ENCODE data around the gene GPC5.
"Not testable (repeated sequence)": the region's sequence is repeated elsewhere in the genome, so short reads cannot be mapped to it uniquely, and the experiment has no call there.

The GPC5 gene

DNA sequence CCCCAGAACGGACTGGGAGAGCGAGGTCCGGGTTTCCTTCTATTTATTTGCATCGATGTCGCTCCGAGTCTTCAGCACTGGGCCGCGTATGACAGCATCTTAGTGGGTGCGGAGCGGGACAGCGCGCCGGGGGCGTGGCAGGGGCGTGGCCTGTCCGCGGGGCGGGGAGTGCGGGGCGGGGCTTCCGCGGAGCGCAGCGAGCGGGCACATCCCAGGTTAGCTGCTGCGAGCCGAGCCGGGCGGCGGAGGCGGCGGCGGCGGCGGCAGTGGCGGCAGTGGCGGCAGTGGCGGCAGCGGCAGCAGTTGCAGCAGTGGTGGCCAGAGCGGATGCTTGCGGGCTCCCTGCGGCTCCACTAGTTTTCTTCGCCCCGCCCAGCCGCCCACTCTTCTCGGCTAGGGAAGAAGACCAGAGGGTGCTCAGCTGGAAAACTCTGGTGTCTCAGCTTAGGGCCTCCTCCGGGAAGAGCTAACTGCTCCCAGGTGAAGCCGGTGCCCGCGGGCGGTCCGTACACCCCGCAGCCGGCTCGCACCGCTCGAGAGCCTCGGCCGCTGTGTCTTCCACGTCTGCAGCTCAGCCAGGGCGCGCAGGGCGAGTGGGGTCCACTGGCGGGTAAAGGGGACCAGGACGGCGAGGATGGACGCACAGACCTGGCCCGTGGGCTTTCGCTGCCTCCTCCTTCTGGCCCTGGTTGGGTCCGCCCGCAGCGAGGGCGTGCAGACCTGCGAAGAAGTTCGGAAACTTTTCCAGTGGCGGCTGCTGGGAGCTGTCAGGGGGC, at the start of gene GPC5:
Gene GPC5, plus strand, starts transcription at position 209 of the 776 bp plus-strand sequence.
- peak; percentile 82 for DNase-seq

DNA sequence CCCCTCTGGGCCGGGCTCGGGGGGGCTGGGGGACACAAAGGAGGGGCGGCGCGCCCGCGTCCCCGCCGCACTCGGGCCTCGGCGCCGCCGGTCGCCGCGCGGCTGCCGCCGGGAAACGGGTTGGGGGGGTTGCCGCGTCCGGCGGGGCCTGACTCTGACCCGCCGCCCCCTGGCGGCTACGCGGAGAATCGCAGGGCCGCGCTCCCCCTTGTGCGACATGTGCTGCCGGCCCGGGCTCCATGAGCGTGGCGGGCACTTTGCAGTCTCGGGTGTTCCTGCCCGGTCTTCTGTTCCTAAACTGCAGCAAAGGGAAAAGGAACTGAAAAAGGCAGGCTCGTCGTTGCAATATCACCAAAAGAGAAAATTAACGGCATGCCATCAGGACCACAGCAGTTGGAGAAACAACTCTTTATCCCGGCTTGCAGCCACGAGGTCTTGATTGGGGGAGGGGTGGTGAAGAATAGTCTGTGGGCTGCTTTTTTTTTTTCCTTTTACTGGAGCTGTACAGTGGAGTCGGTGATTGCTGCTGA, 49.5 kb upstream of the GPC5 start:
- peak; percentile 94 for DNase-seq

DNA sequence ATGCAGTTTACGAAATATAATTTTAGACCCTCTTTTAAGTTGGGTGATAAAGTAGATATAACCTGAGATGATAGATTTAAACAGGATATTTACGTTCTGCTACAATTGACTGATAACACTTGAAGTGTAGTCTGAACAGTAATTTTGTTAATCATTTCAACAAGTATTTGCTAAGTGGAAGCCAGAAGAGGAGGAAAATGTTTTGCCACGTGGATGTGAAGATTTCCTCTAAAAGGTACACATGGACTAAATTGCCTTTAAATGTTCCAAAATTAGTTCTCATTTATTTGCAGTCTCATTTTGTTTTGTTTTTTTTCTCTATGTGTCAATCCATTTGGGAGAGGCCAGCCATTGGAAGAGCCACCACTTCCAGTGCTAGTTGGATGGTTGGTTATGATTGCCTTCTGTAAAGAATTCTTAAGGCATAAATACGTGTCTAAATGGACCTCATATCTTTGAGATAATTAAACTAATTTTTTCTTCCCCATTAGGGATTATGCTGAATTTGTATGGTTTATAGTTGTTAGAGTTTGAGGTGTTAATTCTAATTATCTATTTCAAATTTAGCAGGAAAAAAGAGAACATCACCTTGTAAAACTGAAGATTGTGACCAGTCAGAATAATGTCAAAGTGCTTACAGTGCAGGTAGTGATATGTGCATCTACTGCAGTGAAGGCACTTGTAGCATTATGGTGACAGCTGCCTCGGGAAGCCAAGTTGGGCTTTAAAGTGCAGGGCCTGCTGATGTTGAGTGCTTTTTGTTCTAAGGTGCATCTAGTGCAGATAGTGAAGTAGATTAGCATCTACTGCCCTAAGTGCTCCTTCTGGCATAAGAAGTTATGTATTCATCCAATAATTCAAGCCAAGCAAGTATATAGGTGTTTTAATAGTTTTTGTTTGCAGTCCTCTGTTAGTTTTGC, 48.2 kb upstream of the GPC5 start:
- no peak for DNase-seq

DNA sequence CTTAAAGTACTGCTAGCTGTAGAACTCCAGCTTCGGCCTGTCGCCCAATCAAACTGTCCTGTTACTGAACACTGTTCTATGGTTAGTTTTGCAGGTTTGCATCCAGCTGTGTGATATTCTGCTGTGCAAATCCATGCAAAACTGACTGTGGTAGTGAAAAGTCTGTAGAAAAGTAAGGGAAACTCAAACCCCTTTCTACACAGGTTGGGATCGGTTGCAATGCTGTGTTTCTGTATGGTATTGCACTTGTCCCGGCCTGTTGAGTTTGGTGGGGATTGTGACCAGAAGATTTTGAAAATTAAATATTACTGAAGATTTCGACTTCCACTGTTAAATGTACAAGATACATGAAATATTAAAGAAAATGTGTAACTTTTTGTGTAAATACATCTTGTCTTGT, 47.3 kb upstream of the GPC5 start:
- DNase-seq: no peak

DNA sequence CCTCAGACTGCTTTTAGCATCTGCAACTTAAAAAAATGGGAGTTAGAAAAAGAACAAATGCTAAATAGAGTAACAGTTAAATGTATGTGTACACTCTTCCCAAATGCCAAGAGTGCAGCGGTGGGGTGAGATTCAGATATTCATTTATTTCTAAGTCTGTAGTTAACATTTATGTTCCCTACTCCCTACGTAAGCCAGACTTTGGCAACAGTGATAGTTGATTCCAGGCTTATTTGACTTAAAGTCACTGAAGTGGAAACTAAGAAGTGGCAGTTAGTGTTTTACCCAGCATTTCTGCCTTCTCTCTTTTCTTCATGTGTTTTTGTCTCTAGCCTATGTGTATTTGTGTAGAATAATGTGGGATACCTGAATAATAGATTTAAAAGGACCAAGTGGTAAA, 46.4 kb upstream of the GPC5 start:
- DNase-seq: no peak

DNA sequence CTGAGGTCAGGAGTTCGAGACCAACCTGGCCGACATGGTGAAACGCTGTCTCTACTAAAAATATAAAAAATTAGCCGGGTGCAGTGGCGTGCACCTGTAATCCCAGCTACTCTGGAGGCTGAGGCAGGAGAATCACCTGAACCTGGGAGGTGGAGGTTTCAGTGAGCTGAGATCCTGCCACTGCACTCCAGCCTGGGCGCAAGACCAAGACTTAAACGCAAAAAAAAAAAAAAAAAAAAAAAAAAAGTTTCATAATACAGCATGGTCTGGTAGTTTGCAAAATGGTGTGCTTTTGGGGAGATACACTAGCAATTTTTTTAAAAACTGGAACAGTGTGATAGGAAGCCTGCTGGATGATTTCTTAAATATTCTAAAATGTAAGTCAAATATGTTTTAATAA, 45.5 kb upstream of the GPC5 start:
- not testable (repeated sequence) for DNase-seq

DNA sequence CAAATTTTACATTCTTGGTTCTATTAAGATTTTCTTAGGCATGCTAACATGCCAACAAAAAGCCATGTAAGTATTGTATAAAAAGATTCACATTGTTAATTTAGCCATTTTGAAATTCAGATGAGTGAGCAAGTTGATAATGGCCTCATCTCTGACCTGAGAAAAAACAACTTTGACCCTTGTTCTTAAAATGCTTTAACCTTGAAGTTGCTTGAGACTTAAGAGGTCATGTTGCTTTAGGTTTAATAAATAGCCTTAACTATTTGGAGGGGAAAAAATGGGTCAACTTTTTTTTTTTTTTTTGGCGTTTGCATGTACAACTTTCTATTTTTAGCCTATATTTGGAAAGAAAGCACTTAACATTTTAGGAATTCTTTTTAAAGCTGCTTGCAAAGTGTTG, 44.9 kb upstream of the GPC5 start:
- no peak for DNase-seq

DNA sequence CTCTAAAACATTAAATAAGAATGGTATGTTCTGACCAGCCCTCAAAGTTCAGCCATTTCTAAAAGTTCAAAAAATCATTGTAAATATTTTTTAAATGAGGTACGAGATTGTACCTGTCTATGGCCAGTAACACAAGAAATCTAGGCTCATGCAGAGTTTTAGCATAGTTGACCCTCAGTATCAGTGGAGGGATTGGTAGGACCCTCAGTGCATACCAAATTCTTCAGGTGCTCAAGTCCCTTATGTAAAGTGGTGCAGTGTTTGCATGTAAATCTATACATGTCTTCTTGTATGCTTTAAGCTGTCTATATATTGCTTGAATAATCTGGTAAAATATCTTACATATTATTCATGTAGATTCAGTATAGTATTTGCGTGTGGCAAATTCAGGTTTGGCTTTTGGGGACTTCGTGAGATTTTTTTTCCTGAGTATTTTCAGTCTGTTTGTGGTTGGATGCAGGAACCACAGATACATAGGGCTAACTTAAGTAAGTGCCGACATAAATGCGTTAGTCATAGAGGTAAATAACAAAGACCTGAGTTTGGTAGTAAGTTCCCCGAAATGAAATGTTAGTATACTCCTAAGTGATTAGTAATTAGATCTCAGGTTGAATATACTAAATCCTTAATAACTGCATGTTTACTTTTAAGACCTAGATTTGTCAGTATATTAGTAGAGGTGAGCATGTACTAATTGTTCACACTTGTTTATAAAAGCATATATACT, 43.2 kb upstream of the GPC5 start:
- no peak for DNase-seq

DNA sequence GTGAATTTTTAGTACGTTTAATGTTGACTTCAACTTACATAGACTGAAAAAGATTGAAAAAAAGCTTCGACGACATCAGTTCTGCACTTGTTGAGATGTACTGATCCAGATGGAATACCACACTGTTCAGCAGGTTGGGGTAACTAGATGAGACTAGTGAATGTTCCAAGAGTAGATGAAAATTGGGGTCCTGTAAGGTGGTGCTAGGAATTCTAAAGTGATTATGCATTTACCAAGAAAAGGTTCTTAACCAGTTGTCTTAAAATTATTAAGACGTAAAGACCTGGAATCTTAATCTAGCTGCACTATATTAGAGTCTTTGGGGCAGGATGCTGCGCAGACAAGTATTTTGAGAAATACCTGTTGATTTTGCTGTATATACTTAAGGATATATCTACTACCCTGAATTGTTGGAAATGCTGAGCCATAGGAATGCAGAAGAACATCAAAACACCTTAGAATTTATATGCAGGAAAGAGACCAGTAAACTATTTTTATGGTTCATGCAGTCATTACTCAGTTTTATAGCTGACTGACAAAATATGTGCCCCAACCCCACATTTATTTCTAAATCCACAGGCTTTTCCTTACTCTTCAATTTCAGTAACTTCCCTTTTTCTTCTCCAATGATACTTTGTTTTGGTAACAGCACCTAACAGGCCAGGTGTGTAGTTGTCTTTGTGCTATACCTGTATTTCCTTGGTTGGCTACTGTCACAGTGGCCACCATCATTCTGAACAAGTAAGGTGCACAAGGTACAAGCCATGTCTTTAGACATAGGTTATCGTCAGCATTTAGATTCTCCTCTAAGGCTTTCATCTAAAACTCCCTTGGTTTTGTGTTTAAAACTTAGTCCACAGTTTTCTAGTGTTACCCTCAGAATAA, 42.4 kb upstream of the GPC5 start:
- no peak for DNase-seq

DNA sequence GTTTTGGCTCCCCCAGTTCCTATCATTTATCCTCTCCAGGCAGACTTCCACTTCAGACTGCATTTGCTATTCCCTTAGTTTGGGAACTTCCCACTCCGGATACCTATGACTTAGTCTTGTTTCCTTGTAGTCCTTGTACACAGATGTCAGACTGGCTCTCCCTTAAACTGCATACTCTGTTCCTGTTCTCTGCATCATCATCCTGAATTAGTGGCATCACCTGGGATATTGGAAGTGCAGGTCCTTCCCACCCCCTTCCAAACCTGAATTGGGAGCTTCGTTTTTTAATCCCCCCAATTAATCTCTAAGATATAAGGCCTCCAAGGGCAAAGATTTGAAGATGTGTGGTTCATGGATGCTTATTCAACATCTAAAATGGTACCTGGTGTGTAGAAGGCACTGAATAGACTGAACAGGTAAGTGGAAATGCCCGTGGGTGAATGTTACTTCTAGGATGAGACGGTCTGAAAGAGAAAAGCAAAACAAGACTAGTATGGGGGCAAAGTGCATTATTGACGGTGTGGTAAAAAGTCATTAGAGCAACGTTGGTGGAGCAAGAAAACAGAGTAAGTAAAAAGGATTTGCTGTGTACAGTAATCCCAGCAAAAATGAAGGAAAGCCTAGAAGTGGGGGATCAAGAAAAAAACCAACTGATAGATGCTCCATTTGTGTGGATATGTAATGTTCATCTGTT, 41.4 kb upstream of the GPC5 start:
- DNase-seq: no peak

DNA sequence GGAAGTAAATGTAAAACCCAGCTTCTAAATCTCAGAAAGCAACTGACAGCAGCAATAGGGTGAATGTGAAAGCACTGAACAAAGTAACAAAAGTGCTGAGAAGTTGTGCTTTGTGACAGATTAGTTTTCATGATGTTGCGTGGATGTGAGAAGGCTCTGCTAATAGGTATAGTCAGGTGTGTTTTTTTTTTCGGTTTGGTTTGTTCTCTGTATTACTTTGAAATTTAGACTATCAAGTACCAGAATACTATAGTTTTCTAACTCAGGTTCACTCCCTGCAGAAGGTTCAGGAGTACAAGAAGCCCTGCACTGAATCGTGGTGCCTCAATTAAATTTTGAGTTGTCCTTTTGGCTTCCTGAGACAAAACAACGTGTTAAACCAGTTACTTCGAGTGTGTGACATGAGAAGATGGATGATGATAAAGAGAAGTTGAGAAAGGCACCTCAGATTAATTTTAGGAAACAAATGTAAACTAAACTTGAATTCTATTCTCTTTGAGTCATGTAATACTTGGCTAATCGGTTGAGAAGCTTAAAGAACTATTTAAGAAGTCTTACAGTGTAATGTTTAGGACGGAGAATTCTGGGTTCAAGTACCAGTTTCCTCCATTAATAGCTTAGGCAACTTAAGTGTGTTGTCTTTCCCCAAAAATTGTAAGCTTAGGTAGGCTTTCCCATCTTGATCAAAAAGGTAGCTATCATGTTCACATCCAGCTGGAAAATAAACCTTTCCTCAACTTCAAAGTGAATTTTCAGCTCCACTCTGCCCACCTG, 40.6 kb upstream of the GPC5 start:
- DNase-seq: no peak

DNA sequence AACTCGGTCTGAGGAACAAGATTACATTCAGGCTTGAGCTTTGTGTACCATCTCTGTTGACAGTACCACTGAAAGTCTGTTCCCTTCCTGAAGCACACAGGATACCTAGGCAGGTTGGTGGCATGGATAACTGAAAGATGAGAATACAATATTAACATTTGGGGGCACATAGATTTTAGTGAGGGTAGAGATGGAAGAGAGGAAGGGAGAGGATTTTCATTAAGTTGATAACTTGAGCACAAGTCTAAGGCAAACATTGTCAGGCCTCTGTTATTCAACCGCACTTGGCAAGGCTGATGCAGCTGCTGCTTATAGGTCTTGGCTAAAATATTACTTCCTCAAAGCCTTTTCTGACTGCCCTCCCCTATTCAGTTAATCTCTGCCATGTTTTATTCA, 40.0 kb upstream of the GPC5 start:
- DNase-seq: no peak

DNA sequence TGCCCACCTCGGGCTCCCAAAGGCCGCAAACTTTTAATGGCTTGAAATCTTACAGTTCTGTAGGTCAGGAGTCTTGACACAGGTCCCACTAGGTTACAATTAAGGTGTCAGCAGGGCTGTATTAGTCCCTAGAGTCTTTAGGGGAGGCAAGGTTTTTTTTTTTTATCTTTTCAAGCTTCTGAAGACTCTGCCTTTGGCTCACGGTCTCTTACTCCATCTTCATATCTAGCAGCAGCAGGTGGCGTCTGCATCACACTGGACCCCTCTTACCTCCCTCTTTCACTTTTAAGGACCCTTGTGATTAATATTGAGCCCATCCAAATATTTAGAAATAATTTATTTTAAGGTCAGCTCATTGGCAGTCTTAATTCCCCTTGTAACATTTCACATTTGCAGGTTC, 39.3 kb upstream of the GPC5 start:
- no peak for DNase-seq

DNA sequence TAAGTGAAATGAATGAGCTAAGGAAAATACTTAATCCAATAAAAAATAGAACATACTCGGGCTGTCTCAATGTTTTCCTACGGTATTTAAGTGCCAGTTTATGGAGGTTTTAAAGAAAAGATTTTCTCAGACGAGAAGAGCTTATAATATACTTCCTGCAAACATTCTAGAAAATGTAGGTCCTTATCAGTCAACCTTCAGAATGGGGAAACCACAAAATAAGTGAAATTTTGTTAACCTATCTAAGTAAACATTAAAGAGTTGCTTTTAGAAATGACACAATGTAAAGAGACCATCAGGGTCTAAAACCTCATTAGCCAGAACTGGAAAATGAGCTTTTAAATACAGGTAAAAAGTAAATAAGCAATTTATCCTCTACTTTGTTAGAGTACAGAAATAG, 38.8 kb upstream of the GPC5 start:
- no peak for DNase-seq

DNA sequence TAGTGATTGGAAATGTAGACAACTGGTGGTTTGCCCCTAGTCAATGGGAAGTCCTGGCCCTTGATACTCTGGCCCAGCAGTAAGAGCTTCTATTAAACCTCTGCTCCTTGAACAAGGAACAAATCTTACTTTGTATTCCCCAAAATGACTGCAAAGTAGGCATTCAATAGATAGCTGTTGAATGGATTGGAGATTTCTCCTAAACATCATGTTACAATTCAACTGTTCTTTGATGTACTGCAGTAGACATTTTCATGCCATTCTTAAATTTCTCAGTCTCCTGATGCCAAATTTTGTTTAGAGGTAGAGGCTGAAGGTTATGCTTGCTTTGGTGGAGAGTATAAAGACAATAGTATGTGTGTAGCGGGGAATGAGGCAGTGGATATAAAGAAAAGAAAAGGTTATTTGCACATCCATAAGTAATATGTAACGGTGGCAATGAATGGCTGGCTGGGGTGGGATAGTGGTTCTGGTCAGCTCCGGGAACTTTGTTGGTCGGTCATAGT, 38.1 kb upstream of the GPC5 start:
- no peak for DNase-seq

DNA sequence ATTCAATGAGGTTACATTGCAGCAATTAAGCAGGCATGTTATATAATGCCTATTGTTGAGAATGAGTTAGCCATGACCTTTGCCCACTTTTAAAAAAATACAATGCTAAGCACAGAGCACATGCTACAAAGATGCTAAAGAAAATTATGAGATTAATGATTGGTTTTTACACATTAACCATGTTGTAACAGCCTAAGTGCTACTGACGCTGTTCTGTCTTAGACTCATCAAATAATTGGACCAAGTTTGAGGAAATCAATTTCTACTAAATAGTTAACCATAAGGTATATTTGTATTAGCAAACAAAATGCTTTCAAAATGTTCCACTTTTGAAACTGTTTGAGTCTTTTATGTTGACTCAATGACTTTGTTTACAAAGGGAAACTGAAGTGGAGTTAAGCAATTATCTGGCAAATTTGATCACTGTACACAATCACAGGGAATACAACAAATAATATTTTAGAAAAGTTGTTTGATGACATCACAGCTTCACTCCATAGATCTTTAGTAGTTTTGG, 36.6 kb upstream of the GPC5 start:
- DNase-seq: no peak

DNA sequence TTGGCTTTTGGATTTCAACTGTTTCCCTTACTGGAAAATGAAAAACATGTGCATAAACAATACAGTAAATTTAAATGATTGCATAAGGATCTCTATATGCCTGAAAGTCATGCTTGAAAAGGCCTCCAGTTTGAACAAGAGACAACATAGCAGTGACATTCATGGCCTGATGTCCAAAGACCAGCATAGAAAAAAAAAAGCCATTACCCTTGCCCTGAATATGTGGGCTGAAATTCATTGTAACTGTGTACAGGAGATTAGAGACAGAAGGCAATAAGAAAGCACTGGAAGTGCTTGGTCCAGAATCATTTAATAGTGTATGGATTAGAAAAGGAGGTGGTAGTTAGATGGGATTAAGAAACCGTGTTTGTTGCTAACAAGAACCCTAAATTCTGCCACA, 35.5 kb upstream of the GPC5 start:
- DNase-seq: no peak

DNA sequence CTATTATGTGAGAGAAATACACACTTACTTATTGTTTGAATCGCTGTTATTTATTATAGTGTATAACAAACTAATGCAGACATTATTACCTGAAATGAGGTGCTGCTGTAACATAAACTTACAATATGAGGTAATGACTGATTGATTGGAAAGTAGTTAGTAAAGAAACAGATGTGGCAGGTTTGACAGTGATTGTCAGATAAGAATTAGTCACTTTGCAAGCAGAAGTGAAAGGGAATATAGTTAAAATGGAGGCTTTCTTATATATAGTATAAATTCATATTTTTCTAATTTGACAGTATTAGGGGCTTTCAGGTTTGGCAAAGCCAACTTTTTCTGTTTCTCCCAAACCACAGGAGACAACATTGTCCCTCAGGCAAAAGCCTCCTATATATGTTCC, 30.3 kb upstream of the GPC5 start:
- DNase-seq: no peak

DNA sequence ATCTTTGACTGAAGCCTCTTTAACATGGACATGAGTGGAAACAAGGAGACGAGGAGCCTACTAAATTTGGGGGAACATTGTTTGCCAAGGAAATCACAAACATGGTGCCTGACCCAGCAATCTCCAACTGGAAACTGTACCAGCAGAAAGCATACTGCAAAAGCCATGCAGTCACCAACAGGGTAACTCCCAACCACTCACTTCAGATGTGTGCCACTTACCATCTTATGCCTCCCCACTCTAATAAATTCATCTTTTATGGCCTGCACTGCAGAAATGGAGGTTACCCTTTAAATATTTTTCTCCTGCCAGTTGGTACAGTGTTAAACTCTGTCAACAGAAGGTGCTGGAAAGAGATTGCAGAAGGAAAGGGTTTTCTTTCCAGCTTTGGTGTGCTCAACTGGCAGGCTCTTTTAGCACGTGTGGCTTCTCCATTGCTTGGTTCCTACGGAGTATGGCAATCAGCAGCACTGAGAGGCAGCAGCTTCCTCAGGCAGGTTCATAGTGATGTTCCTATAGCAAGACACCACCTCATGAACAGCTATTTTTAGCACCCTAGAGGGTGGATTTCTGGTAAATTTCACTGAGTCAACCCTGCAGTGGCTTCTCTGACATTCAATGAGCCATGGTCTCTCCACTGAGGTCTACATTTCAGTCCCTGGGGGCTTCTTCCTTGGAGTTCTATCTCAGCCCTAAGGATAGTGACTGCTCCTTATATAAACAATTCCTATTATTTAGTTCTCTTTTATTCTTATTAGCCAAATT, 29.6 kb upstream of the GPC5 start:
- DNase-seq: no peak

Data from CD4-positive, alpha-beta T cell treated with Interleukin-6 for 4 hours (primary cell).